Mesenteric fat pad (tissue), 1 donor: ENCODE measurements around the gene MAGEA9. TPM values are rescaled to one million over a fixed set of nuclear protein-coding genes. Genes with fewer than 3 reads are reported as not detected.
"Not testable (repeated sequence)": the region's sequence is repeated elsewhere in the genome, so short reads cannot be mapped to it uniquely, and the experiment has no call there.

Experiments
- DNase-seq: peaks from one replicate; pipeline ENCODE4 v3.0.0-alpha.2; 2020; ENCODE audit warnings: low spot score
- total RNA-seq: library from RNA; stranded (reverse); fragmentation: NEBNext Ultra II Directional; extraction: Animal tissue kit (Norgen Biotek cat#: 25700); gene quantifications from one replicate; pipeline ENCODE4 v1.2.1, GENCODE V29; 2021
- donor health status: DM: yes; HTN: yes; CAD: no.

The MAGEA9 gene
- total RNA-seq, 1 donor from 2014 or later = not detected

DNA sequence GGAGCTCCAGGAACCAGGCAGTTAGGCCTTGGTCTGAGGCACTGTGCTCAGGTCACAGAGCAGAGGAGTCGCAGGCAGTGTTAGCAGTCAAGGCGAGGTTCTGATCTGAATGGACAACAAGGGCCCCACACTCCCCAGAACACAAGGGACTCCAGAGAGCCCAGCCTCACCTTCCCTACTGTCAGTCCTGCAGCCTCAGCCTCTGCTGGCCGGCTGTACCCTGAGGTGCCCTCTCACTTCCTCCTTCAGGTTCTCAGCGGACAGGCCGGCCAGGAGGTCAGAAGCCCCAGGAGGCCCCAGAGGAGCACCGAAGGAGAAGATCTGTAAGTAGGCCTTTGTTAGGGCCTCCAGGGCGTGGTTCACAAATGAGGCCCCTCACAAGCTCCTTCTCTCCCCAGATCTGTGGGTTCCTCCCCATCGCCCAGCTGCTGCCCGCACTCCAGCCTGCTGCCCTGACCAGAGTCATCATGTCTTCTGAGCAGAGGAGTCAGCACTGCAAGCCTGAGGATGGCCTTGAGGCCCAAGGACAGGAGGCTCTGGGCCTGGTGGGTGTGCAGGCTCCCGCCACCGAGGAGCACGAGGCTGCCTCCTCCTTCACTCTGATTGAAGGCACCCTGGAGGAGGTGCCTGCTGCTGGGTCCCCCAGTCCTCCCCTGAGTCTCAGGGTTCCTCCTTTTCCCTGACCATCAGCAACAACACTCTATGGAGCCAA lies 26.2 kb downstream of the MAGEA9 start:
- no peak for DNase-seq

DNA sequence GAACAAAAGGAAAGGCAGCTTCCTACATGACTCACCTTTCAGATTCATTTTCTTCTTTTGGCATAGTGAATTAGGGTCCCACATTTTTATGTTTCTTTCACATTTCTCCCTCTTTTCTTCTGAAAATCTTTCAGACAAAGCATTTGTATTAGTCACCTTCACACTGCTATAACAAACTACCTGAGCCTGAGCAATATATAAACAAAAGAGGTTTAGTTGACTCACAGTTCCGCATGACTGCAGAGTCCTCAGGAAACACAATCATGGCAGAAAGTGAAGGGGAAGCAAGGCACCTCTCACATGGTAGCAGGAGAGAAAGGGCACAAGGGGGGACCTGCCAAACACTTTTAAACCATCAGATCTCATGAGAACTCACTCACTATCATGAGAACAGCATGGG lies 36.9 kb downstream of the MAGEA9 start:
- no peak for DNase-seq

DNA sequence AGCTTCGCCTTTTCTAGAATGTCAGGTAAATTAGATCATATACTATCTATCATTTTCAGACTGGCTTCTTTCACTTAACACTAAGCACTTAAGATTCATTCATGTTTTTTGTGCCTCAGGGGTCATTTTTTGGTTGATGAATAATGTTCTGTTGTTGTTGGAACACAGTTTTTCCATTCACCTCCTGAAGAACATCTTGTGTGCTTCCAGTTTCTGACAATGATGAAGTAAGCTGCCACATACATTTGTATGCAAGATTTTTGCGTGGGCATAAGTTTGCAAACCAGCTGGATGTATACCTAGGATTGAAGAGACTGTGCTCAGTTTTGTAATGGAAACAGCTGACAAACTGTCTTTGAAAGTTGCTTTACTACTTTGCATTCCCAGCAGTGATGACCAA lies 37.6 kb downstream of the MAGEA9 start:
- DNase-seq = no peak

DNA sequence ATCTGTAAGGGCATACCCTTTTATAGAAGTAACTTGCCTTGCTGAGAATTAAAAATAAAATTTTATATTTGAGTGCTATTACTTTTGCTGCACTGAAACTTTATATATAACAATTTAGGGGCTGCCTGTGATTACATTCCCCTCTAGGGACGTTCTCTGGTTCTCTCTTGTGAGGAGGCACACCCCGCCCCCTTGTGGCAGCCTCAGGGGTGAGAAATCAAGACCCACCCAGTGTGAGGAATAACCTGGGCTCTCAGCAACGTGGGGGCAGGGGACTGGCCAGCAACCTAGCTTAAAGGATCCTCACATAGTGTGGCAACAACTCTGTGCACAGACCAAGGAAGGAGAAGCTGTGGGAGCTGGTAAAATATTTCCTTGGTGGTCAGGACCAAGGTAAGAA lies 43.7 kb downstream of the MAGEA9 start:
- no peak for DNase-seq

DNA sequence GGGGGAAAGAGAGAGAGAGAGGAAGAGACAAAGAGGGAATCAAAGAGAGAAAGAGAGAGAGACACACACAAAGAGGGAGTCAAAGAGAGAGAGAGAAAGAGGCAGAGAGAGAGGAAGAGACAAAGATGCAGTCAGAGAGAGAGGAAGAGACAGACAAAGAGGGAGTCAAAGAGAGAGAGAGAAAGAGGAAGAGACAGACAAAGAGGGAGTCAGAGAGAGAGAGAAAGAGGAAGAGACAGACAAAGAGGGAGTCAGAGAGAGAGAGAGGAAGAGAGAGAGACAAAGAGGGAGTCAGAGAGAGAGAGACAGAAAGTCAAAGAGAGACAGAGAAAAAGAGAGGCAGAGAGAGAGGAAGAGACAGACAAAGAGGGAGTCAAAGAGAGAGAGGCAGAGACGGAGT lies 45.5 kb downstream of the MAGEA9 start:
- DNase-seq = no peak

DNA sequence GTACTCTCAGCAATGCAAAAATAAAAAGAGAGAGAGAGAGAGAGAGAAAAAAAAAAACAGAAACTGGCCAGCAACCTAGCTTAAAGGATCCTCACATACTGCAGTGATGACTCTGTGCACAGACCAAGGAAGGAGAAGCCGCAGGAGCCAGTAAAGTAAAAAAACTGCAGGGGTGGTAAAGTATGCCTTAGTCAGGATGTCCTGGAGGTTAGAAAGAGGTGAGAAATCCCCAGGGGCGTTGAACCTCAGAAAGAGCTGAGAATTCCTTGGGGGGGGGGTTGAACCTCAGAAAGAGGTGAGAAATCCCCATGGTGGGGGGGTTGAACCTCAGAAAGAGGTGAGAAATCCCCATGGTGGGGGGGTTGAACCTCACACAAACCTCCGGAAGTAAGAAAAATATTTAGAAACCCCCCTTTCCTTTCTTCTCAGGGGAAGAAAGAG lies 48.0 kb downstream of the MAGEA9 start:
- no peak for DNase-seq

DNA sequence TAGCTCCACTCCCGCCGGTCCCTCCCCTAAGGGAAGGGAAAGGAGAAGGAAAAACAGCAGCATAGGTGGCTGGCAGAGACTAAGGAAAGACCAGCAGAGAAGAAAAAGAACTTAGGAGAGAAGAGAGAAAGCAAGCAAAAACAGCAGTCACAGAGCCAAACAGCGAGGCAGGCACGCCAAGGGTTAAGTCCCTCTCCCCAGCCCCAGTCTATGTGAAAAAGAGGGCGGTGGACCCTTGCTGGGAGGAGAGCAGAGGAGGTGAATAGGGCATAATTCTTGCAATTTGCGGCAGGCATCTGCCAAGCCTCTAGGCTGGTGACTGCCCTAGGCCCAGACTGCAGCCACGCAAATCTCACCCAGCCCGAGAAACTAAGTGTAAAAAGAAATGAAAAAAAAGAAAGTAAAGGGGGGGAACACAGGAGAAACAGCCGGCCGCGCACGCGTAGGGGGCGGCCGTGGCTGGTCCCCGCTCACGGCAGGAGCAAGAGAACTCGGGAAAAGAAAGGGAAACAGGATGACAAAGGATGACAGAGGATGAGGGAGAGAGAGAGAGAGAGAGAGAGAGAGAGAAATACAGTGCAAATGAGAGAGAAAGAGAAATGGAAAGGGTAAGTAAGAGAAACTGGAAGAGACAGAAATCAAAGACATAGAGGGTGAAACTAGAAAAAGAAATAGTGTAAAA lies 48.6 kb downstream of the MAGEA9 start:
- DNase-seq = no peak

DNA sequence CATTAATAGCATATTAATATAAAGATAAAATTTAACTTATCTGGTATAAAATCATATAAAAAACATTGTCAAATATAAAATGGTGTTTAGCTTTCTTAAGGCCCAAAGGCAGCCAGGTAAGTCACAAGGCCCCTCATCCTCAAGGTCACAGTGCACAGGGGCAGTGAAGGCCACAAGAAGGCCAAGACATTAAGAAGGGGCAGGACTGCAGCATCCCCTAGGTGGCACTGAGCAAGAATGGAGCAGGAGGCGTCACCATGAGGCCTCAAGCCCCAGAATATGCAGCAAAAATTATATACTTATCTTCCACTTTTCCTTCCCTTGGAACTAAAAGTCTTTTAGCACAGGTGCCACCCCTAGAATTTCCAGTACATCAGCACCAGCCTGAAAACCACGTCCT lies 49.7 kb downstream of the MAGEA9 start:
- no peak for DNase-seq

DNA sequence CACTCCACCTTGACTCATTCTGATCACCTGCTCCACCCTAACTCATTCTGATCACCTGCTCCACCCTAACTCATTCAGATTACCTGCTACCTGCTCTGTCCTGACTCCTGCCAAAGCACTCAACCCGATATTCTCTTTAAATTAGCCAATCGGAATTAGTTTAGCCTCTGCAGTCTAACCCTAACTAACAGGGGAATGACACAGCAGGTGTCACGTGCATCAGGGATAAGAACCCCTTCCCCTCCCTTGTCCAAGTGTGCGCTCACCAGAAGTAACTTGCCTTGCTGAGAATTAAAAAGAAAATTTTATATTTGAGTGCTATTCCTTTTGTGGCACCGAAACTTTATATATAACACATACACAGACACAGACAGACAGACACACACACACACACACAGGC lies 55.0 kb downstream of the MAGEA9 start:
- DNase-seq = not testable (repeated sequence)

DNA sequence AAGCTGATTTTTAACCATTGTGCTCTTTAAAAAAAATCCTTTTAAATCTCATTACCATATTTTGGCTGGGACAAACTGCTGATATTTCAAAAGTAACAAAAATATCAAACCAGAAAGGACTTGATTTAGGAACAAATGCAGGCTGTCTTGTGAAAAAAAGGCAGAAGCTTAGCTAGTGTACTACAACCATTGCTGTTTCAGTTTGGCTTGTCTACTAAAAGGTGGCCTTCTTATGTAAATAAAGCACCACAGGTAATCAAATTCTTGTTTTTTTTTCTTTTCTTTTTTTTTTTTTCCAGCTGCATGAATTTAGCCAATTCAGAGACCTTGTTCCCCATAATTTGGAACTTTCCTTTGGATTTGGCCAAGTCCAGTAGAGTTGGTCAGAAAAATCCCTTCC lies 55.4 kb downstream of the MAGEA9 start:
- no peak for DNase-seq

Other genes with a start within 250 kb of the MAGEA9 start
- 19.8 TPM for gene EOLA1, start 240.9 kb upstream of the MAGEA9 start, total RNA-seq
- not detected for gene HSFX3, start 232.0 kb upstream of the MAGEA9 start, total RNA-seq
- not detected for gene MAGEA9B, start 194.5 kb upstream of the MAGEA9 start, total RNA-seq
- gene HSFX2, start 186.6 kb upstream of the MAGEA9 start, total RNA-seq = not detected
- gene TMEM185A, start 150.1 kb upstream of the MAGEA9 start, total RNA-seq = 19.9 TPM
- not detected for gene MAGEA11, start 69.9 kb upstream of the MAGEA9 start, total RNA-seq
- gene HSFX1, start 7.9 kb upstream of the MAGEA9 start, total RNA-seq = 0.64 TPM
- gene MAGEA8, start 99.3 kb downstream of the MAGEA9 start, total RNA-seq = not detected
- not detected for gene HSFX4, start 147.6 kb downstream of the MAGEA9 start, total RNA-seq
- 37.6 TPM for gene EOLA2, start 156.6 kb downstream of the MAGEA9 start, total RNA-seq